GM21576 (cell line): ENCODE data around the gene MRGPRG.
"Not testable (repeated sequence)": the region's sequence is repeated elsewhere in the genome, so short reads cannot be mapped to it uniquely, and the experiment has no call there.

Experiments
- ATAC-seq: cut with Tn5 transposase; IDR thresholded peaks from one replicate; pipeline ENCODE4 v1.9.1; 2021; ENCODE audit warnings: mild to moderate bottlenecking, moderate library complexity; ENCODE audit not compliant: unreplicated experiment

Gene MRGPRG

GRCh38 chr11:3177931-3178330 is 40.7 kb downstream of the MRGPRG start:
- no peak for ATAC-seq

GRCh38 chr11:3176487-3176886 is 42.1 kb downstream of the MRGPRG start:
- no peak for ATAC-seq

GRCh38 chr11:3175194-3175593 is 43.4 kb downstream of the MRGPRG start:
- no peak for ATAC-seq

- no peak for ATAC-seq
Measured at GRCh38 chr11:3174387-3174786, 44.2 kb downstream of the MRGPRG start.

GRCh38 chr11:3173795-3174194 is 44.8 kb downstream of the MRGPRG start:
- ATAC-seq: no peak

GRCh38 chr11:3171931-3172560 is 46.6 kb downstream of the MRGPRG start:
- ATAC-seq: no peak

- no peak for ATAC-seq
Measured at GRCh38 chr11:3170756-3171650, 47.6 kb downstream of the MRGPRG start.

- ATAC-seq: no peak
Measured at GRCh38 chr11:3170044-3170755, 48.4 kb downstream of the MRGPRG start.

- no peak for ATAC-seq
Measured at GRCh38 chr11:3169255-3170043, 49.2 kb downstream of the MRGPRG start.

- ATAC-seq: not testable (repeated sequence)
Measured at GRCh38 chr11:3168742-3169254, 49.8 kb downstream of the MRGPRG start.
